Measurements from ENCODE around the gene ELK3.

Gene ELK3

DNA sequence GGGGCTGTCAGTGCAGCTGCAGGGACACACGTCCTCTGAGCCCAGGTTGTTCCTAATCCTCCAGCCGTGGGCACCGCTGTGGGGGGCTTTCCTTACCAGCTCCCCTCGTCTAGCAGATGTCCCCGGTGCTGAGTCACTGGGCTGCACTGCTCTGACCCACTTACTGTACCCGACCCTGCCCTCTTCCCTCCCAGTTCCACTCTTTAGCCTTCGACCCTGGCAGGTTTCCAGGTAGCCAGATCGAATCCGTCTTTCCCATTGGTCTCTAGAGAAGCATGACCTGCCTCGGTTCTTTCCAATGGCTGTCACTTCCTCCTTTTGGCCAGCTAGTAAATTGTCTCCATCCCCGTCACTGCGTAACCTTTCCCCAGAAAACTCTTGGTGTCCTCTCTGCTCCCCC lies 48.4 kb downstream of the ELK3 start:
- no peak for DNase-seq (ENCODE audit: low read depth)
- TF ChIP-seq, protein P1, sequence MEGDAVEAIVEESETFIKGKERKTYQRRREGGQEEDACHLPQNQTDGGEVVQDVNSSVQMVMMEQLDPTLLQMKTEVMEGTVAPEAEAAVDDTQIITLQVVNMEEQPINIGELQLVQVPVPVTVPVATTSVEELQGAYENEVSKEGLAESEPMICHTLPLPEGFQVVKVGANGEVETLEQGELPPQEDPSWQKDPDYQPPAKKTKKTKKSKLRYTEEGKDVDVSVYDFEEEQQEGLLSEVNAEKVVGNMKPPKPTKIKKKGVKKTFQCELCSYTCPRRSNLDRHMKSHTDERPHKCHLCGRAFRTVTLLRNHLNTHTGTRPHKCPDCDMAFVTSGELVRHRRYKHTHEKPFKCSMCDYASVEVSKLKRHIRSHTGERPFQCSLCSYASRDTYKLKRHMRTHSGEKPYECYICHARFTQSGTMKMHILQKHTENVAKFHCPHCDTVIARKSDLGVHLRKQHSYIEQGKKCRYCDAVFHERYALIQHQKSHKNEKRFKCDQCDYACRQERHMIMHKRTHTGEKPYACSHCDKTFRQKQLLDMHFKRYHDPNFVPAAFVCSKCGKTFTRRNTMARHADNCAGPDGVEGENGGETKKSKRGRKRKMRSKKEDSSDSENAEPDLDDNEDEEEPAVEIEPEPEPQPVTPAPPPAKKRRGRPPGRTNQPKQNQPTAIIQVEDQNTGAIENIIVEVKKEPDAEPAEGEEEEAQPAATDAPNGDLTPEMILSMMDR (conservative IDR thresholded peaks at IDR 0.05; ENCODE audit: low read depth, low read length) = no peak
- no peak overlapping the region for H3K4me3 ChIP-seq (ENCODE audit: low read depth, low read length)

DNA sequence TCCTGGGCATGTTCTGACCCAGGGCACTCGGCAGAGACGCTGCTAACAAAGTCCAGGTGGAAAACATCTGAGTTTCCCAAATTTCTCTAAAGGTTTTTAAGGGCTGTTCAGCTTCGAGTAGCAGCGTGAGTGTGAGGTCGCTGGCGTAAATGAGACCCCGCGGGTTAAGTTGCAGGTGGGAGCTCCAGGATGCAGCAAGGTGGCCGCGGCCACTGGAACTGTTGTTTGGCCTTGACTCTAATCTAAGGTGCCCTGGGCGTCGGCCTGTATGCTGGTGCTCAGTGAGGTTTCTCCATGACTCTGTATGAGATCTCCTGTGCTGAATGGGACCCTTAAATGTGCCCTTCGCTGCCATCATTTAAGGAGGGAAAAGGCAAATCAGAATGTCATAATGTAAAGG lies 50.7 kb downstream of the ELK3 start:
- DNase-seq (ENCODE audit: low read depth) = no peak
- H3K4me3 ChIP-seq (ENCODE audit: low read depth, low read length) = no peak overlapping the region
- TF ChIP-seq, protein P1 (conservative IDR thresholded peaks at IDR 0.05; ENCODE audit: low read depth, low read length) = no peak

DNA sequence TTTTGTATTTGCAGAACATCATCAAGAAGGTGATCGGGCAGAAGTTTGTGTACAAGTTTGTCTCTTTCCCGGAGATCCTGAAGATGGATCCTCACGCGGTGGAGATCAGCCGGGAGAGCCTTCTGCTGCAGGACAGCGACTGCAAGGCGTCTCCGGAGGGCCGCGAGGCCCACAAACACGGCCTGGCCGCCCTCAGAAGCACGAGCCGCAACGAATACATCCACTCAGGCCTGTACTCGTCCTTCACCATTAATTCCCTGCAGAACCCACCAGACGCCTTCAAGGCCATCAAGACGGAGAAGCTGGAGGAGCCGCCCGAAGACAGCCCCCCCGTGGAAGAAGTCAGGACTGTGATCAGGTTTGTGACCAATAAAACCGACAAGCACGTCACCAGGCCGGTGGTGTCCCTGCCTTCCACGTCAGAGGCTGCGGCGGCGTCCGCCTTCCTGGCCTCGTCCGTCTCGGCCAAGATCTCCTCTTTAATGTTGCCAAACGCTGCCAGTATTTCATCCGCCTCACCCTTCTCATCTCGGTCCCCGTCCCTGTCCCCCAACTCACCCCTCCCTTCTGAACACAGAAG lies 52.8 kb downstream of the ELK3 start:
- H3K4me3 ChIP-seq (ENCODE audit: low read depth, low read length) = no peak overlapping the region
- no peak for DNase-seq (ENCODE audit: low read depth)
- TF ChIP-seq, protein P1 (conservative IDR thresholded peaks at IDR 0.05; ENCODE audit: low read depth, low read length) = no peak

DNA sequence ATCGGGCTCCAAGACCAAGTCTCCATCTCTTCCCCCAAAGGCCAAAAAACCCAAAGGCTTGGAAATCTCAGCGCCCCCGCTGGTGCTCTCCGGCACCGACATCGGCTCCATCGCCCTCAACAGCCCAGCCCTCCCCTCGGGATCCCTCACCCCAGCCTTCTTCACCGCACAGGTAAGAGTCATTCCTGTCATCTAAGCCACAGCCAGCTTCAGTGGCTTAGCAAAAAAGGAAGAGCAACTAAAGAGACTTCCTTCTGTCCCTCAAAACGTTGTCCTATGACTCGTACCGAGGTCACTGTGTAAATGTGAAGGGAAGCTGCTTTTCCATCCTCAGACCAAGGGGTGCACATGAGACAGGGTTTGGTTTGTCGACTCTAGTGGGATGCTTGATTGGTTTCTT lies 53.4 kb downstream of the ELK3 start:
- no peak overlapping the region for H3K4me3 ChIP-seq (ENCODE audit: low read depth, low read length)
- DNase-seq (ENCODE audit: low read depth) = no peak
- TF ChIP-seq, protein P1 (conservative IDR thresholded peaks at IDR 0.05; ENCODE audit: low read depth, low read length) = no peak

DNA sequence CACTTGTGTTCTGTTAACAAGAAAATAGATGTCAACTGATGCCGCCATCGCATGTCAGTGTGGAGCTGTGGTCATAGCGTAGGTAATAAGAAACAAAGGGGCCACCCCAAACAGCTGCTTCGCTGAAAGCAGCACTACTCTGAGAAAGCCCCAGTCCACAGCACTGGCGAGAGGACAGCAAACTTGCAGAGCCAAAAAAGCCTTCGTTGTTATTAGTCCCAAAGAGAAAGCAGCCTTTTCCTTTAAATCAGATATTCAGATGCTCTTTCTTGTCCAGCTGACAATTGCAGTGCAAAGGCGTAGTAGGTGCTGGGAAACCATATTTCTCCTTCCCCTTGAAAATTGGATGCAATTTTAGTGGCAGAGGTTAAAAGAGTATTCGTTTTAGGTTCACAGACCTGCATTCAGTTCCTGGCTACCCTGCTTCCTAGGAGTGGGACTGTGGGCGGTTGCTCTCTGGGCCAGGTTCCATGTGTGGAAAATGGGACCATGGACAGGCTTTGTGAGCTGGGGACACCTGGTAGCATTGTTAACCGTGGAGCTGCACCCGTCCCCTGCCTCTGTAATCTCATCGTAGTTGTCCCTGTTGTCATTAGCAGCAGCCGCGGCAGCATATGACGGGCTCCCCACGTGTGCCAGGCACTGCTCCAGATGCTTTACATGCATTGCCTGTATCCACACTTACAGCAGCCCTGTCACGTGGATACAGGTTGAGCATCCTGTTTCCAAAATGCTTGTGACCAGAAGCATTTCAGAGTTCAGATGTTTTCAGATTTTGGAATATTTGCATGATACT lies 54.2 kb downstream of the ELK3 start:
- no peak overlapping the region for H3K4me3 ChIP-seq (ENCODE audit: low read depth, low read length)
- TF ChIP-seq, protein P1 (conservative IDR thresholded peaks at IDR 0.05; ENCODE audit: low read depth, low read length) = no peak
- DNase-seq (ENCODE audit: low read depth) = no peak

DNA sequence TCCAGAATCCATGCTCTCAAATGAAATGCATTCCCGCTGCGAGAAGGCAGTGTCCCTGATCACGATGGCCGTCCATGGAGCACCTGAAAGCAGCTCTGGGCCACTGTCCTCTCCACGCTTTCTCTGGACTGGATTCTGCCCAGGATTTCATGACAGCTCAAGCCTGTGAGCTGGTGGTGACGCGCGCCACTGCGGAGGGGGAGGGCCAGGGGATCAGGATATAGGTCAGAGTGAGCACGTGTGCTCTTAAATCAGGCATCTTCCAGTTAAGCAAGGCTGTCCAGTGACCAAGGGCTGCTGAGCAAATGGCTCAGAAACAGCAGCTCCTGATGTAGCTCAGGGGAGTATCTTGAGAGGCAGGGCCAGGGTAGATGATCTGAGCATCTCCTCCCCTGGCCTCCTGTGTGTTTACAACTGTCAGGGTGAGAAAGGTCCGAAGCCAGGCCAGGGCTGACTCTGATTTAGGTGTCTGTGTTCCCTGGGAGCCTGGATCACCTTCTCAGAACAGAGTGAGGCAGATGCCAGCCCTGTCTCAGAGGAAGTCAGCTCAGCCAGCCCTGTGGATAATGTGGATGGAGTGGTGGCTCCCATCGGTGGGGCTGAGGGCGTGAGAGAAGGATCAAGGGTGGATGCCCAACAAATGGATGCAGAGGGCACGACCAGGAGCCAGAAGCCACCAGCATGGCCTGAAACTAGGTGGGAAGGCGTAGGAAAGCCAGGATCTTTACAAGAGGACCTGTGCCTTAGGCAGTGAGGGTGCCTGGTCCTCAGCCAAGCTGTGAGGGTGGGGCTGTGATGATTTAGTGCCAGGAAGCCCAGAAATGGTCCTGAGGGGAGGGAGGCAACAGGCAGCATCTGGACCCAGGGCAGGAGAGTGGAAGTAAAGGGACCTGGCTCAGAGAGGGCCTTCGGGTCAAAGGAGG lies 55.3 kb downstream of the ELK3 start:
- H3K4me3 ChIP-seq (ENCODE audit: low read depth, low read length) = no peak overlapping the region
- TF ChIP-seq, protein P1 (conservative IDR thresholded peaks at IDR 0.05; ENCODE audit: low read depth, low read length) = no peak
- DNase-seq (ENCODE audit: low read depth) = peak; percentile 69
